IMR-90 (cell line): ENCODE results near the gene LIN9. TPM values are rescaled to one million over a fixed set of nuclear protein-coding genes. Genes with fewer than 3 reads are reported as not detected.

Source experiments
- ATAC-seq: fragments of 200-7000 bp; cut with Tn5 transposase; 2 replicates; pipeline ENCODE4 v1.9.1; 2020; ENCODE audit warnings: low read depth, mild to moderate bottlenecking, moderate library complexity
- BruUV-seq: library from RNA; stranded (reverse); fragments of 400-500 nt; replicated peaks from 2 replicates; lab custom pipeline; 2021; lab: Mats Ljungman, UMichigan
- CTCF ChIA-PET: fragments of 300-600 bp; formaldehyde crosslinking; extraction: SDS; loops from one replicate; lab custom pipeline; 2021; ENCODE audit warnings: antibody characterized with exemption; lab: Yijun Ruan, JAX
- POLR2A ChIA-PET: fragments of 300-600 bp; sonication (Branson Sonifier 250); formaldehyde crosslinking; loops from one replicate; lab custom pipeline; 2022; ENCODE audit warnings: antibody characterized with exemption; ENCODE audit not compliant: unreplicated experiment; lab: Charles Lee
- DNase-seq: peaks from one replicate; pipeline ENCODE4 v3.0.0; 2013
- H2AFZ ChIP-seq: replicated peaks from 2 replicates; pipeline ENCODE3; 2013; ENCODE audit warnings: low read length, mild to moderate bottlenecking; ENCODE audit not compliant: poor library complexity
- H2AK5ac ChIP-seq: 2 replicates; pipeline ENCODE4 v1.6.1; 2013; ENCODE audit warnings: low read depth, low read length, inconsistent platforms
- H2AK9ac ChIP-seq: replicated peaks from 2 replicates; pipeline ENCODE3; 2013; ENCODE audit warnings: mild to moderate bottlenecking, low read depth, low read length, moderate library complexity; ENCODE audit not compliant: poor library complexity
- H2BK120ac ChIP-seq: 2 replicates; pipeline ENCODE4 v1.6.1; 2013; ENCODE audit warnings: low read depth, low read length, inconsistent platforms
- H2BK15ac ChIP-seq: 3 replicates; pipeline ENCODE4 v1.6.1; 2013; ENCODE audit warnings: low read depth, low read length, inconsistent platforms
- H2BK20ac ChIP-seq: 2 replicates; pipeline ENCODE4 v1.6.1; 2013; ENCODE audit warnings: low read depth, mild to moderate bottlenecking, inconsistent platforms, low read length, moderate library complexity
- H2BK5ac ChIP-seq: 2 replicates; pipeline ENCODE4 v1.6.1; 2013; ENCODE audit warnings: mild to moderate bottlenecking, low read depth, low read length, inconsistent platforms; ENCODE audit not compliant: poor library complexity, severe bottlenecking
- H3K14ac ChIP-seq: replicated peaks from 2 replicates; pipeline ENCODE4 v1.6.1; 2013; ENCODE audit warnings: low read depth, low read length, inconsistent platforms
- H3K18ac ChIP-seq: 2 replicates; pipeline ENCODE4 v1.6.1; 2013; ENCODE audit warnings: low read depth, low read length, control low read depth
- H3K23ac ChIP-seq: 2 replicates; pipeline ENCODE4 v1.6.1; 2013; ENCODE audit warnings: low read depth, low read length, inconsistent platforms
- H3K27ac ChIP-seq: 2 replicates; pipeline ENCODE4 v1.5.1; 2013; ENCODE audit warnings: mild to moderate bottlenecking, control low read depth, low read length; ENCODE audit not compliant: insufficient read depth
- H3K27me3 ChIP-seq: 2 replicates; pipeline ENCODE4 v1.6.1; 2013; ENCODE audit warnings: low read length; ENCODE audit not compliant: control insufficient read depth, insufficient read depth
- H3K36me3 ChIP-seq: 2 replicates; pipeline ENCODE4 v1.6.1; 2013; ENCODE audit warnings: low read length, mixed read lengths; ENCODE audit not compliant: control insufficient read depth, insufficient read depth
- H3K4ac ChIP-seq: 2 replicates; pipeline ENCODE4 v1.6.1; 2013; ENCODE audit warnings: low read depth, low read length, inconsistent platforms
- H3K4me1 ChIP-seq: 2 replicates; pipeline ENCODE4 v1.6.1; 2013; ENCODE audit warnings: low read length, mixed read lengths; ENCODE audit not compliant: control insufficient read depth, insufficient read depth
- H3K4me2 ChIP-seq: 2 replicates; pipeline ENCODE4 v1.6.1; 2013; ENCODE audit warnings: low read depth, mild to moderate bottlenecking, control low read depth, low read length, moderate library complexity
- H3K4me3 ChIP-seq: 2 replicates; pipeline ENCODE4 v1.5.1; 2013; ENCODE audit warnings: low read depth, mild to moderate bottlenecking, control low read depth, low read length, moderate library complexity; ENCODE audit not compliant: insufficient read depth
- H3K56ac ChIP-seq: 2 replicates; pipeline ENCODE4 v1.6.1; 2013; ENCODE audit warnings: low read length, inconsistent platforms; ENCODE audit not compliant: insufficient read depth; ENCODE audit errors: extremely low read depth
- H3K79me1 ChIP-seq, 2 experiments: 2 replicates each; pipeline ENCODE4 v1.6.1; 2013; ENCODE audit warnings: low read length in 2 of 2, inconsistent platforms in 1 of 2, low read depth in 1 of 2
- H3K9ac ChIP-seq: 2 replicates; pipeline ENCODE4 v1.6.1; 2013; ENCODE audit warnings: low read depth, low read length, control low read depth
- H3K9me1 ChIP-seq: 2 replicates; pipeline ENCODE4 v1.6.1; 2013; ENCODE audit warnings: low read length, inconsistent platforms; ENCODE audit not compliant: insufficient read depth
- H3K9me3 ChIP-seq: 2 replicates; pipeline ENCODE4 v1.6.1; 2013; ENCODE audit warnings: low read length; ENCODE audit not compliant: control insufficient read depth, insufficient read depth
- H4K20me1 ChIP-seq: 2 replicates; pipeline ENCODE4 v1.6.1; 2013; ENCODE audit warnings: low read length, inconsistent platforms; ENCODE audit not compliant: insufficient read depth
- H4K5ac ChIP-seq: 2 replicates; pipeline ENCODE4 v1.6.1; 2013; ENCODE audit warnings: mild to moderate bottlenecking, low read depth, low read length, control low read depth
- H4K8ac ChIP-seq, 2 experiments: 2 replicates each; pipeline ENCODE4 v1.6.1; 2013; ENCODE audit warnings: low read depth in 2 of 2, low read length in 2 of 2, control low read depth in 1 of 2, inconsistent platforms in 1 of 2
- H4K91ac ChIP-seq: 2 replicates; pipeline ENCODE4 v1.6.1; 2013; ENCODE audit warnings: low read depth, low read length, inconsistent platforms; ENCODE audit not compliant: insufficient read depth
- CEBPB ChIP-seq: IDR thresholded peaks from 2 replicates; pipeline ENCODE4 v1.6.1; 2012; ENCODE audit warnings: low read depth, low read length, improper control_type of control experiment
- ELK1 ChIP-seq: fragments of 150-350 bp; IDR thresholded peaks from 2 replicates; pipeline ENCODE4 v1.6.1; 2016; ENCODE audit warnings: low read depth, mild to moderate bottlenecking, low read length, moderate library complexity, borderline replicate concordance
- FOS ChIP-seq: fragments of 150-350 bp; IDR thresholded peaks from 2 replicates; pipeline ENCODE4 v1.6.1; 2016; ENCODE audit warnings: low read depth, low read length
- MAZ ChIP-seq: IDR thresholded peaks from 2 replicates; pipeline ENCODE4 v1.6.1; 2012; ENCODE audit warnings: low read depth, mild to moderate bottlenecking, low read length, improper control_type of control experiment, moderate library complexity, borderline replicate concordance
- MXI1 ChIP-seq: IDR thresholded peaks from 2 replicates; pipeline ENCODE4 v1.6.1; 2012; ENCODE audit warnings: low read depth, mild to moderate bottlenecking, low read length, moderate library complexity, borderline replicate concordance
- NFE2L2 ChIP-seq: fragments of 150-350 bp; IDR thresholded peaks from 2 replicates; pipeline ENCODE4 v1.6.1; 2016; ENCODE audit warnings: low read depth, mild to moderate bottlenecking, low read length
- dilution Hi-C: fragments of 300-500 bp; cut with HindIII; formaldehyde crosslinking; loops from one replicate; pipeline ENCODE4 v1.14.3; 2018; ENCODE audit warnings: low sequenced_read_pairs; ENCODE audit not compliant: unreplicated experiment
- in situ Hi-C: fragments of 300-500 bp; cut with MboI; formaldehyde crosslinking; loops from 3 replicates; pipeline ENCODE4 v1.14.3; 2019; ENCODE audit warnings: low sequenced_read_pairs, inconsistent platforms, mixed read lengths
- intact Hi-C: fragments of 100-400 bp; cut with micrococcal nuclease; formaldehyde crosslinking; loops from 2 replicates; pipeline ENCODE4 v1.10.0; 2022
- polyA plus RNA-seq, 3 experiments: library from polyadenylated mRNA; depleted of rRNA; stranded (reverse); fragments of >200 nt; gene quantifications; 2 replicates each; pipeline ENCODE4 v1.2.3, GENCODE V29; 2012; ENCODE audit warnings: low replicate concordance in 1 of 3
- total RNA-seq: library from RNA; depleted of rRNA; stranded (reverse); fragments of >200 nt; gene quantifications from 2 replicates; pipeline ENCODE4 v1.2.3, GENCODE V29; 2012

The LIN9 gene
- total and polyA plus RNA-seq, 2 of the 4 experiments (the other 2 are of a cell fraction) = 2.3 to 3.9 TPM

GRCh38 chr1:226314055-226314454 is 5.1 kb upstream of the LIN9 start:
- H2BK15ac ChIP-seq = no peak overlapping the region
- no peak overlapping the region for H4K5ac ChIP-seq
- H3K27me3 ChIP-seq = peaks cover 4% of the 10 kb centered on the region
- H4K91ac ChIP-seq = no peak overlapping the region
- no TSS peak for BruUV-seq
- no peak overlapping the region for H2AFZ ChIP-seq
- H2BK20ac ChIP-seq = no peak overlapping the region
- TF ChIP-seq MXI1 (no peak), MAZ (no peak), NFE2L2 (no peak), FOS (no peak), ELK1 (no peak), CEBPB (no peak)
- ChIA-PET POLR2A (no interaction called here), CTCF (interaction anchor here (1.4 kb wide), 1 partner anchor 19 kb away, joined by 5 read pairs; no protein-coding TSS in a partner anchor)
- H3K36me3 ChIP-seq = no peaks in the 10 kb centered on the region
- no peak overlapping the region for H2BK120ac ChIP-seq
- H4K8ac ChIP-seq = no peak overlapping the region
- H3K14ac ChIP-seq = no peak overlapping the region
- DNase-seq (no peak), ATAC-seq (no peak)
- H3K56ac ChIP-seq = no peak overlapping the region
- intact Hi-C loops (no loop called here), in situ Hi-C loops (no loop called here), dilution Hi-C loops (no loop called here)
- H3K4me2 ChIP-seq = no peak overlapping the region
- H3K9me3 ChIP-seq = no peaks in the 10 kb centered on the region
- H3K4me1 ChIP-seq = peaks cover 2% of the 10 kb centered on the region; the same call in 1 of the 2 replicates
- H3K79me1 ChIP-seq = no peaks in the 10 kb centered on the region
- H3K23ac ChIP-seq = no peak overlapping the region
- H3K4me3 ChIP-seq = no peak overlapping the region
- H2AK9ac ChIP-seq = no peak overlapping the region
- H2BK5ac ChIP-seq = no peak overlapping the region
- H2AK5ac ChIP-seq = no peak overlapping the region
- H3K9ac ChIP-seq = no peak overlapping the region
- H3K9me1 ChIP-seq = no peaks in the 10 kb centered on the region
- H4K20me1 ChIP-seq = no peaks in the 10 kb centered on the region
- H3K18ac ChIP-seq = no peak overlapping the region
- no peak overlapping the region for H3K27ac ChIP-seq
- no peak overlapping the region for H3K4ac ChIP-seq
